ENCODE data around the gene STXBP2. TPM values are rescaled to one million over a fixed set of nuclear protein-coding genes. Genes with fewer than 3 reads are reported as not detected.

STXBP2 gene
- polyA plus RNA-seq, 1 donor, result 146 TPM

DNA sequence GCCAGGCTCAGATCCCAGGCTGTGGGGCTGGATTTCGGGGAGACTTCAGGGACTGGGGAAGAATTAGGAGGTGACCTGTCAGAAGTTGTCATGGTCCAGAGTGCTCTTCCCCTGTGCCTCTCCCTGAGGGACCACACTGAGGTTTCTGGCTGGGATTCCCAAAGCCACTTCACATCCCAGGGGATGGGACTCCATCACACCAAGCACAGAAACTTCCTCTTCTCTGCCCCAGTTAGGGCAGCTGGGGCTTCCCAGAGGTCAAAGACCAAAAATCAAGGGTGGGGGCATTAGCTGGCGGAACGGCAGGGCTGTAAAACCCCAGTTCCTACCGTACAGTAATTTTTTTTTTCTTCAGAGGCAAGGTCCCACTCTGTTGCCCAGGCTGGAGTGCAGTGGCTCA, 57.6 kb downstream of the STXBP2 start:
- Histone ChIP-seq H3K27ac (ENCODE audit: low read length) (no peak overlapping the region), H3K4me3 (ENCODE audit: low read length) (no peak overlapping the region), H3K9me3 (ENCODE audit: control insufficient read depth, low read depth, low read length) (peaks cover 4% of the 10 kb centered on the region), H3K4me1 (ENCODE audit: control insufficient read depth, insufficient read depth, low read length) (no peaks in the 10 kb centered on the region), H3K27me3 (ENCODE audit: control insufficient read depth, insufficient read depth, low read length) (peaks cover 19% of the 10 kb centered on the region), H3K36me3 (ENCODE audit: control insufficient read depth, insufficient read depth, low read length) (no peaks in the 10 kb centered on the region)
- no peak for DNase-seq
- no CpG with 5 or more reads among the region's 4 CpGs for WGBS (ENCODE audit: insufficient coverage, low lambda C conversion rate)

Other genes starting within 250 kb of the STXBP2 start
- gene PEX11G, start 148.1 kb upstream of the STXBP2 start, polyA plus RNA-seq, result 7.9 TPM
- 68.0 TPM for gene ZNF358, start 121.0 kb upstream of the STXBP2 start, polyA plus RNA-seq
- gene MCOLN1, start 114.5 kb upstream of the STXBP2 start, polyA plus RNA-seq, result 18.1 TPM
- 45.4 TPM for gene PNPLA6, start 101.4 kb upstream of the STXBP2 start, polyA plus RNA-seq
- gene CAMSAP3, start 41.2 kb upstream of the STXBP2 start, polyA plus RNA-seq, result 73.9 TPM
- gene XAB2, start 7.6 kb upstream of the STXBP2 start, polyA plus RNA-seq, result 29.1 TPM
- 47.5 TPM for gene PET100, start 7.3 kb upstream of the STXBP2 start, polyA plus RNA-seq
- gene PCP2, start 3.4 kb upstream of the STXBP2 start, polyA plus RNA-seq, result 1.5 TPM
- 1.1 TPM for gene RETN, start 31.9 kb downstream of the STXBP2 start, polyA plus RNA-seq
- 0.06 TPM for gene MCEMP1, start 40.0 kb downstream of the STXBP2 start, polyA plus RNA-seq
- 51.2 TPM for gene TRAPPC5, start 43.7 kb downstream of the STXBP2 start, polyA plus RNA-seq
- 0.28 TPM for gene FCER2, start 65.0 kb downstream of the STXBP2 start, polyA plus RNA-seq
- 0.57 TPM for gene CLEC4G, start 95.0 kb downstream of the STXBP2 start, polyA plus RNA-seq
- gene CD209, start 110.4 kb downstream of the STXBP2 start, polyA plus RNA-seq, result 14.4 TPM
- 0.09 TPM for gene CLEC4M, start 126.1 kb downstream of the STXBP2 start, polyA plus RNA-seq
- 9.3 TPM for gene EVI5L, start 193.1 kb downstream of the STXBP2 start, polyA plus RNA-seq
- gene PRR36, start 237.3 kb downstream of the STXBP2 start, polyA plus RNA-seq, result 2.1 TPM

Data from large intestine (tissue), 3 donors.